ENCODE measurements around the gene SLC22A23. TPM values are rescaled to one million over a fixed set of nuclear protein-coding genes. Genes with fewer than 3 reads are reported as not detected.

The SLC22A23 gene
- total RNA-seq, 4 donors from 2014 or later, result 7.6 to 13.1 (median 9.5) TPM

DNA sequence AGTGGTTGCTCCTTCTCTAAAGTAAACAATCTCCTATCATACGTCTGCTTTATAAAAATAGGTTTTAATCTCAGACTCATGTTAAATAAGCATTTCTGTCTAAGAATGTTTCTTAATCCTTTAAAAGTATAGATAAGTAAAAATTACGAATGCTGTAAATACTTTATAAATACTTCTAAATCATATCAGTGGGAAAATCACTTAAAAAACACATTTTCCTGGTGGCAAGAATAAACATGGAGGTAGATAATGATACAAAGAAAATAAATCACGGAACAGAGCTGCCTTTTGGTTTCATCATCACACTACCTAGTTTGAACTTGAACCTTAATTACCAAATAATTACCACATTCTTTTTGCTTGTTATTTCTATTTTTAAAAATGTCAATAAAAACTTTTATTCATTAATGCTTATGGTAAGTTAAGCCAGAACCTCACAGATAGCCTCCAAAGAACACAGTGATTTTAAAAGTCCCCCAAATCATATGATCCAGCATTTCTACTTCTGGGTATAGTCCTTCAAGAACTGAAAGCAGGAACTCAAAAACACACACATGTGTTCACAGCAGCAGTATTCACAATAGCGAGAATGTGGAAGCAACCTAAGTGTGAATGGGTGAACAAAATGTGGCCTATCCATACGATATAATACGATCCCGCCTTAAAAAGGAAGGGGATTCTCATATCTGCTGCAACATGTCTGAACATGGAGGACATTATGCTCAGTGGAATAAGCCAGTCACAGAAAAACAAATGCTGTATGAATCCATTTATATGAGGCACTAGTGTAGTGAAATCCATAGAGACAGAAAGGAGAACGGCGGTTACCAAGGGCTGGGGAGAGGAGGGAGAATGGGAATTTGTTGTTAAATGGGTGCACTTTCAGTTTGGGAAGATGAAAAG lies 72.4 kb downstream of the SLC22A23 start:
- Histone ChIP-seq H3K4me3 (no peak overlapping the region), H3K4me1 (peaks cover 17 to 42% (median 30%) of the 10 kb centered on the region in 4 donors), H3K27me3 (no peaks in the 10 kb centered on the region), H3K9me3 (no peaks in the 10 kb centered on the region), H3K27ac (replicated peaks in 1 of 4) (peak overlapping the region in 3 of 4 donors; percentile 27 to 55 (median 51)), H3K36me3 (no peaks in the 10 kb centered on the region)
- intact Hi-C loops (cut with DNase I), result no loop called here
- WGBS, result 81% methylated on average over 9 of the region's 9 CpGs
- DNase-seq (ENCODE audit: extremely low spot score), result no peak
- TF ChIP-seq, protein P1, sequence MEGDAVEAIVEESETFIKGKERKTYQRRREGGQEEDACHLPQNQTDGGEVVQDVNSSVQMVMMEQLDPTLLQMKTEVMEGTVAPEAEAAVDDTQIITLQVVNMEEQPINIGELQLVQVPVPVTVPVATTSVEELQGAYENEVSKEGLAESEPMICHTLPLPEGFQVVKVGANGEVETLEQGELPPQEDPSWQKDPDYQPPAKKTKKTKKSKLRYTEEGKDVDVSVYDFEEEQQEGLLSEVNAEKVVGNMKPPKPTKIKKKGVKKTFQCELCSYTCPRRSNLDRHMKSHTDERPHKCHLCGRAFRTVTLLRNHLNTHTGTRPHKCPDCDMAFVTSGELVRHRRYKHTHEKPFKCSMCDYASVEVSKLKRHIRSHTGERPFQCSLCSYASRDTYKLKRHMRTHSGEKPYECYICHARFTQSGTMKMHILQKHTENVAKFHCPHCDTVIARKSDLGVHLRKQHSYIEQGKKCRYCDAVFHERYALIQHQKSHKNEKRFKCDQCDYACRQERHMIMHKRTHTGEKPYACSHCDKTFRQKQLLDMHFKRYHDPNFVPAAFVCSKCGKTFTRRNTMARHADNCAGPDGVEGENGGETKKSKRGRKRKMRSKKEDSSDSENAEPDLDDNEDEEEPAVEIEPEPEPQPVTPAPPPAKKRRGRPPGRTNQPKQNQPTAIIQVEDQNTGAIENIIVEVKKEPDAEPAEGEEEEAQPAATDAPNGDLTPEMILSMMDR (IDR thresholded peaks at IDR 0.05), result no peak
- TF ChIP-seq POLR2A (IDR thresholded peaks at IDR 0.05; ENCODE audit: low read depth), result no peak
- no peak for TF ChIP-seq EP300 (IDR thresholded peaks at IDR 0.05)
- TF ChIP-seq POLR2AphosphoS5 (IDR thresholded peaks at IDR 0.05), result no peak

DNA sequence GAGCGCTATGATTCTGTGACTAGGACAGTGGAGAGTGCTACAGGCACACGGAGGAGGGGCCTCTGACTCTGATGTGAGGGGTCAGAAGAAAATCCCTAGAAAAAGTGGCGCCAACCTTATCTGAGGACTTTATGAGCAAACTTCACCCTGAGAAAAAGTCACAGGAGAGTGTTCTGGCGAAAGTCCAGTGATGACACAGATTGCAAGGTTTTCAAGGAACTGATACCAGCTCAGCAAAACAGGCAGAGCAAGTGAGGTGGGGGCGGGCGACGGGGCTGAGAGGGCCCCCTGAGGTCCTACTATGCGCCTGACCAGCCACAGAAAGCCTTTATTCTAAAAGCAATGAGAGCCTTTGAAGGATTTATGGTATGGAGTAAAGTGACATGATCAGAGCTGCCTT lies 73.3 kb downstream of the SLC22A23 start:
- no peak for DNase-seq (ENCODE audit: extremely low spot score)
- Histone ChIP-seq H3K9me3 (no peaks in the 10 kb centered on the region), H3K27me3 (no peaks in the 10 kb centered on the region), H3K27ac (replicated peaks in 1 of 4) (no peak overlapping the region), H3K4me3 (no peak overlapping the region), H3K36me3 (no peaks in the 10 kb centered on the region), H3K4me1 (peaks cover 17 to 42% (median 30%) of the 10 kb centered on the region in 4 donors)
- 65% methylated on average over 7 of the region's 8 CpGs for WGBS
- intact Hi-C loops (cut with DNase I), result no loop called here
- no peak for TF ChIP-seq EP300 (IDR thresholded peaks at IDR 0.05)
- TF ChIP-seq, protein P1 (IDR thresholded peaks at IDR 0.05), result no peak
- TF ChIP-seq POLR2AphosphoS5 (IDR thresholded peaks at IDR 0.05), result no peak
- TF ChIP-seq POLR2A (IDR thresholded peaks at IDR 0.05; ENCODE audit: low read depth), result no peak

DNA sequence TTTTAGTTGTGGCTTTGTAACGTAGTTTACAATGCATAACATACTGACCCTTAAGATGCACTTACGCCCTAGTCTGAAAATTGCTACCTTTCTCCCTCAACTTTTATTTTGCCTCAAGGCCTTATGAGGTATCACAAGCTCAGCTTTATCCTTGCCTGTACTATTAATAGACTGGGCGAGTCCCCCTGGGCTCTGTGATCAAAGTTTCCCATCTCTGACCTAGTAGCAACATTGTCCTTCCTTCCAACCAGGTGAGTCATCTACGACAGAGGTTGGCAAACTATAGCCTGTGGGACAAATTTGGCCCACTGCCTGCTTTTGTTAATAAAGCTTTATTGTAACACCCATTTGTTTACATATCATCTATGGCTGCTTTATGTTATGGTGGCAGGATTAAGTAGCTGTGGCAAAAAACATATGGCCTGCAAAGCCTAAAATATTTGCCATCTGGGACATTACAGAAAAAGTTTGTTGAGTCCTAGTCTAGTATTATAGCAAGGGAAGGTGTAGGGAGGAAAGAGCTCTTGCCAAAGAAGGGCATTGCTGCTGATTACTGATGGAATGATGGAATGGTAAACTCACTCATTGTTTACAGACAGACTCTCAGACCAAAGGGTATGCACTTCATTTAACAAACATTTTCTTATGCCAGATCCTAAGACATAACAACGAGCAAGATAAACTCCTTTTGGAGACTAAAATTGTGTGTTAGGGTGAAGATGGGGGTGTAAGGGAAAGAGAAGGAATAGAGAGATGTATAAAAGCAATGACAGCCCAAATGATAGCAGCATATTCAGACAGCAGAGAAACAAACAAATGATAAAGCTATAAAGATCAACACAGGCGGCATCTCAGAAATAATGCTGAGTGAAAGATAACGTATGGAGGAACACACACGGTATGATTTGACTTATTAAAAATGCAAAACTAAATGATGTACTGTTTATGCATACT lies 74.2 kb downstream of the SLC22A23 start:
- intact Hi-C loops (cut with DNase I), result no loop called here
- no peaks in the 10 kb centered on the region for H3K9me3 ChIP-seq
- DNase-seq (ENCODE audit: extremely low spot score), result no peak
- no peaks in the 10 kb centered on the region for H3K27me3 ChIP-seq
- WGBS, result 84% methylated on average over 8 of the region's 8 CpGs
- H3K36me3 ChIP-seq, result no peaks in the 10 kb centered on the region
- H3K4me1 ChIP-seq, result peaks cover 22 to 50% (median 35%) of the 10 kb centered on the region in 4 donors
- TF ChIP-seq, protein P1 (IDR thresholded peaks at IDR 0.05), result no peak
- TF ChIP-seq POLR2A (IDR thresholded peaks at IDR 0.05; ENCODE audit: low read depth) (no peak), EP300 (IDR thresholded peaks at IDR 0.05) (no peak), POLR2AphosphoS5 (IDR thresholded peaks at IDR 0.05) (no peak)
- no peak overlapping the region for H3K4me3 ChIP-seq
- H3K27ac ChIP-seq (replicated peaks in 1 of 4), result no peak overlapping the region

DNA sequence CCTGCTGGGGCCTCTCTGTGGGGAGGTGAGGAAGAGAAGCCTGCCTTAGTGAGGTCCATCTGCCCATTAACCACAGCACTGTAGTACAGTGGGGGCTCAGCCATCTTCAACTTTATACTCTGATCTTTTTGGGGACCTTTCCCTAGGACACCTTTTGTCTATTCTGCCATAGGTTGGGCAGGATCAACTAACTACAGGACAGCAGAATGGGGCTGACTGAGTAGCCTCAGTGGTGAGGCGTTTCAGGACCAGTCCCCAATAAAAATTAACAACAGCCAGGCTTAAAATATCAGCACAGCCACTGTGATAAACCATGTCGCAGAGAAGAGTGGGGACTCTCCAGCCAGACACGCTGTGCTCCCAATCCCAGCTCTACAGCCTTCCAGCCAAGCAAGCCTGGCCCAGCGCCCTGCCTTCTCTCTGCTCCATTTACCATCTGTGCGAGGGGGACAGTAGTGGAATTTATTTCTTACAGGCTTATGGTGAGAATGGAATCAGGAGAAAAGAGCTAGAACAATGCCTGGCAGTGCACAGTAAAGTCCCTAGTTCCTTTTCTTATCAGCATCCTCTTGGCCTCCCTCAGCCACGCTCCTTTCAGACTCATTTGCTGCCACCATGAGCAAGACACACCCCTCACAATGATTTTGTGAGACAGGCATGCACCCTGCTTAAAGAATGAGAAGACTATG lies 75.5 kb downstream of the SLC22A23 start:
- H3K4me3 ChIP-seq, result no peak overlapping the region
- no peak for TF ChIP-seq POLR2AphosphoS5 (IDR thresholded peaks at IDR 0.05)
- TF ChIP-seq, protein P1 (IDR thresholded peaks at IDR 0.05), result no peak
- TF ChIP-seq EP300 (IDR thresholded peaks at IDR 0.05), result no peak
- no peak for TF ChIP-seq POLR2A (IDR thresholded peaks at IDR 0.05; ENCODE audit: low read depth)
- H3K36me3 ChIP-seq, result no peaks in the 10 kb centered on the region
- 80% methylated on average over 4 of the region's 6 CpGs for WGBS
- no peaks in the 10 kb centered on the region for H3K9me3 ChIP-seq
- intact Hi-C loops (cut with DNase I), result no loop called here
- H3K27me3 ChIP-seq, result no peaks in the 10 kb centered on the region
- H3K27ac ChIP-seq (replicated peaks in 1 of 4), result no peak overlapping the region
- no peak for DNase-seq (ENCODE audit: extremely low spot score)
- H3K4me1 ChIP-seq, result peaks cover 28 to 56% (median 40%) of the 10 kb centered on the region in 4 donors

Measured in esophagus muscularis mucosa (tissue), 4 donors.